Stimulated activated effector memory CD8-positive, alpha-beta T cell treated with anti-CD3 and anti-CD28 coated beads, Interleukin-12 subunit alpha, Interleukin-12 subunit beta, amount 100 ng/mL, for 72 hours (primary cell): ENCODE measurements around the gene ZBTB24.

Source experiments
- ATAC-seq: fragments of 150-1000 bp; cut with Tn5 transposase; 2 replicates; pipeline ENCODE4 v1.10.0; 2021
- DNase-seq, 2 donors: peaks; one replicate each; pipeline ENCODE4 v3.0.0; 2021 to 2022; ENCODE audit warnings: low spot score in 2 of 2
- H3K27ac Mint-ChIP-seq: one replicate; pipeline ENCODE4 v1.8.0; 2022; ENCODE audit warnings: mild to moderate bottlenecking, mixed read lengths
- H3K36me3 Mint-ChIP-seq: one replicate; pipeline ENCODE4 v1.8.0; 2022; ENCODE audit warnings: mild to moderate bottlenecking, mixed read lengths
- H3K4me1 Mint-ChIP-seq: one replicate; pipeline ENCODE4 v1.8.0; 2022; ENCODE audit warnings: mixed read lengths
- H3K4me3 Mint-ChIP-seq: one replicate; pipeline ENCODE4 v1.8.0; 2022; ENCODE audit warnings: mild to moderate bottlenecking, mixed read lengths
- H3K9me3 Mint-ChIP-seq: one replicate; pipeline ENCODE4 v1.8.0; 2022; ENCODE audit warnings: mixed read lengths

Gene ZBTB24

GRCh38 chr6:109453156-109453555 lies 29.9 kb downstream of the ZBTB24 start:
- peaks cover 61% of the 10 kb centered on the region for H3K4me1 Mint-ChIP-seq

GRCh38 chr6:109452181-109452580 lies 30.8 kb downstream of the ZBTB24 start:
- DNase-seq (no peak), ATAC-seq (no peak)
- peaks cover 54% of the 10 kb centered on the region for H3K36me3 Mint-ChIP-seq
- no peak overlapping the region for H3K4me3 Mint-ChIP-seq
- peaks cover 58% of the 10 kb centered on the region for H3K4me1 Mint-ChIP-seq
- H3K9me3 Mint-ChIP-seq, result no peaks in the 10 kb centered on the region
- H3K27ac Mint-ChIP-seq, result no peak overlapping the region

More at GRCh38 chr6:109453156-109453555, 29.9 kb downstream of the ZBTB24 start:
- no peaks in the 10 kb centered on the region for H3K9me3 Mint-ChIP-seq
- DNase-seq (no peak), ATAC-seq (no peak)
- no peak overlapping the region for H3K27ac Mint-ChIP-seq
- no peak overlapping the region for H3K4me3 Mint-ChIP-seq
- H3K36me3 Mint-ChIP-seq, result peaks cover 49% of the 10 kb centered on the region

- ATAC-seq, result no peak
- H3K36me3 Mint-ChIP-seq, result peaks cover 60% of the 10 kb centered on the region
- no peaks in the 10 kb centered on the region for H3K9me3 Mint-ChIP-seq
- no peak for DNase-seq
- H3K4me3 Mint-ChIP-seq, result no peak overlapping the region
- H3K27ac Mint-ChIP-seq, result no peak overlapping the region
- peaks cover 49% of the 10 kb centered on the region for H3K4me1 Mint-ChIP-seq
These were observed 31.6 kb downstream of the ZBTB24 start for GRCh38 chr6:109451376-109451775.

GRCh38 chr6:109450801-109451200 lies 32.2 kb downstream of the ZBTB24 start:
- Mint-ChIP-seq H3K9me3 (no peaks in the 10 kb centered on the region), H3K36me3 (peaks cover 61% of the 10 kb centered on the region), H3K4me1 (peaks cover 47% of the 10 kb centered on the region), H3K27ac (peak overlapping the region; percentile 87), H3K4me3 (no peak overlapping the region)
- ATAC-seq (no peak), DNase-seq (peak in 1 of 2 donors; percentile 30)

- H3K4me3 Mint-ChIP-seq, result peak overlapping the region; percentile 16
- H3K4me1 Mint-ChIP-seq, result peaks cover 49% of the 10 kb centered on the region
- H3K27ac Mint-ChIP-seq, result peak overlapping the region; percentile 87
- ATAC-seq (peak; percentile 63), DNase-seq (peak in 1 of 2 donors; percentile 54)
- peaks cover 56% of the 10 kb centered on the region for H3K36me3 Mint-ChIP-seq
- H3K9me3 Mint-ChIP-seq, result no peaks in the 10 kb centered on the region
These were observed 33.0 kb downstream of the ZBTB24 start for GRCh38 chr6:109449795-109450673.

GRCh38 chr6:109449064-109449794 lies 33.8 kb downstream of the ZBTB24 start:
- ATAC-seq, result no peak
- H3K27ac Mint-ChIP-seq, result peak overlapping the region; percentile 87

GRCh38 chr6:109448615-109449014 lies 34.4 kb downstream of the ZBTB24 start:
- Mint-ChIP-seq H3K9me3 (no peaks in the 10 kb centered on the region), H3K36me3 (peaks cover 43% of the 10 kb centered on the region), H3K4me1 (peaks cover 41% of the 10 kb centered on the region), H3K27ac (peak overlapping the region; percentile 87), H3K4me3 (no peak overlapping the region)
- DNase-seq (no peak), ATAC-seq (no peak)

More at GRCh38 chr6:109449064-109449794, 33.8 kb downstream of the ZBTB24 start:
- Mint-ChIP-seq H3K4me1 (peaks cover 41% of the 10 kb centered on the region), H3K36me3 (peaks cover 49% of the 10 kb centered on the region), H3K4me3 (peak overlapping the region; percentile 16), H3K9me3 (no peaks in the 10 kb centered on the region)
- DNase-seq, result peak in 1 of 2 donors; percentile 49

GRCh38 chr6:109447878-109448555 lies 35.0 kb downstream of the ZBTB24 start:
- peak in 1 of 2 donors; percentile 48 for DNase-seq
- ATAC-seq, result no peak
- no peak overlapping the region for H3K4me3 Mint-ChIP-seq
- peaks cover 45% of the 10 kb centered on the region for H3K36me3 Mint-ChIP-seq
- H3K27ac Mint-ChIP-seq, result peak overlapping the region; percentile 87
- no peaks in the 10 kb centered on the region for H3K9me3 Mint-ChIP-seq
- H3K4me1 Mint-ChIP-seq, result peaks cover 46% of the 10 kb centered on the region

- peaks cover 51% of the 10 kb centered on the region for H3K36me3 Mint-ChIP-seq
- DNase-seq (peak in 1 of 2 donors; percentile 45), ATAC-seq (no peak)
- no peak overlapping the region for H3K4me3 Mint-ChIP-seq
- H3K9me3 Mint-ChIP-seq, result no peaks in the 10 kb centered on the region
- H3K4me1 Mint-ChIP-seq, result peaks cover 55% of the 10 kb centered on the region
- H3K27ac Mint-ChIP-seq, result peak overlapping the region; percentile 87
These were observed 35.9 kb downstream of the ZBTB24 start for GRCh38 chr6:109447087-109447486.

GRCh38 chr6:109446541-109446940 lies 36.5 kb downstream of the ZBTB24 start:
- DNase-seq (no peak), ATAC-seq (no peak)
- Mint-ChIP-seq H3K4me3 (no peak overlapping the region), H3K27ac (peak overlapping the region; percentile 87), H3K4me1 (peaks cover 60% of the 10 kb centered on the region), H3K9me3 (no peaks in the 10 kb centered on the region), H3K36me3 (peaks cover 54% of the 10 kb centered on the region)

- H3K9me3 Mint-ChIP-seq, result no peaks in the 10 kb centered on the region
- peaks cover 65% of the 10 kb centered on the region for H3K4me1 Mint-ChIP-seq
- peaks cover 55% of the 10 kb centered on the region for H3K36me3 Mint-ChIP-seq
- DNase-seq (peak in 1 of 2 donors; percentile 44), ATAC-seq (no peak)
- peak overlapping the region; percentile 87 for H3K27ac Mint-ChIP-seq
- H3K4me3 Mint-ChIP-seq, result no peak overlapping the region
These were observed 36.9 kb downstream of the ZBTB24 start for GRCh38 chr6:109446072-109446471.

GRCh38 chr6:109445382-109445781 lies 37.6 kb downstream of the ZBTB24 start:
- Mint-ChIP-seq H3K9me3 (no peaks in the 10 kb centered on the region), H3K27ac (peak overlapping the region; percentile 87), H3K4me3 (no peak overlapping the region), H3K36me3 (peaks cover 53% of the 10 kb centered on the region), H3K4me1 (peaks cover 61% of the 10 kb centered on the region)
- DNase-seq, result peak in 1 of 2 donors; percentile 46
- no peak for ATAC-seq

- H3K36me3 Mint-ChIP-seq, result peaks cover 43% of the 10 kb centered on the region
- H3K27ac Mint-ChIP-seq, result peak overlapping the region; percentile 92
- DNase-seq (peak in 1 of 2 donors; percentile 43), ATAC-seq (no peak)
- peaks cover 48% of the 10 kb centered on the region for H3K4me1 Mint-ChIP-seq
- H3K9me3 Mint-ChIP-seq, result no peaks in the 10 kb centered on the region
- no peak overlapping the region for H3K4me3 Mint-ChIP-seq
These were observed 39.5 kb downstream of the ZBTB24 start for GRCh38 chr6:109443425-109443950.

GRCh38 chr6:109442393-109442924 lies 40.6 kb downstream of the ZBTB24 start:
- DNase-seq, result peak in 1 of 2 donors; percentile 48
- Mint-ChIP-seq H3K4me1 (peaks cover 39% of the 10 kb centered on the region), H3K36me3 (peaks cover 35% of the 10 kb centered on the region), H3K9me3 (no peaks in the 10 kb centered on the region), H3K4me3 (peak overlapping the region; percentile 91), H3K27ac (peak overlapping the region; percentile 92)
- ATAC-seq, result no peak
